ENCODE results near the gene BTBD16. TPM values are rescaled to one million over a fixed set of nuclear protein-coding genes. Genes with fewer than 3 reads are reported as not detected.

Gene BTBD16
- total RNA-seq, 4 donors from 2014 or later = 0.85 to 10.2 (median 5.1) TPM

GRCh38 chr10:122299423-122300075 is 28.5 kb downstream of the BTBD16 start:
- TF ChIP-seq POLR2A (IDR thresholded peaks at IDR 0.05) (no peak), POLR2AphosphoS5 (IDR thresholded peaks at IDR 0.05) (no peak), EP300 (IDR thresholded peaks at IDR 0.05) (no peak), CTCF (IDR thresholded peaks at IDR 0.05) (no peak)
- WGBS = 88% methylated on average over 14 of the region's 14 CpGs
- no peak for DNase-seq (ENCODE audit: low spot score in 2 of 2)
- Histone ChIP-seq H3K4me3 (no peak overlapping the region), H3K27ac (no peak overlapping the region), H3K4me1 (peaks cover 13% of the 10 kb centered on the region), H3K36me3 (no peaks in the 10 kb centered on the region), H3K27me3 (no peaks in the 10 kb centered on the region), H3K9me3 (no peaks in the 10 kb centered on the region)

GRCh38 chr10:122301055-122301810 is 30.1 kb downstream of the BTBD16 start:
- no peak for DNase-seq (ENCODE audit: low spot score in 2 of 2)
- TF ChIP-seq EP300 (IDR thresholded peaks at IDR 0.05) = no peak
- no peak for TF ChIP-seq CTCF (IDR thresholded peaks at IDR 0.05)
- no peak for TF ChIP-seq POLR2A (IDR thresholded peaks at IDR 0.05)
- no peak for TF ChIP-seq POLR2AphosphoS5 (IDR thresholded peaks at IDR 0.05)
- no peaks in the 10 kb centered on the region for H3K36me3 ChIP-seq
- 62% methylated on average over 11 of the region's 12 CpGs for WGBS
- H3K4me1 ChIP-seq = peaks cover 3% of the 10 kb centered on the region
- no peaks in the 10 kb centered on the region for H3K27me3 ChIP-seq
- H3K27ac ChIP-seq = no peak overlapping the region
- H3K4me3 ChIP-seq = no peak overlapping the region
- H3K9me3 ChIP-seq = no peaks in the 10 kb centered on the region

DNA sequence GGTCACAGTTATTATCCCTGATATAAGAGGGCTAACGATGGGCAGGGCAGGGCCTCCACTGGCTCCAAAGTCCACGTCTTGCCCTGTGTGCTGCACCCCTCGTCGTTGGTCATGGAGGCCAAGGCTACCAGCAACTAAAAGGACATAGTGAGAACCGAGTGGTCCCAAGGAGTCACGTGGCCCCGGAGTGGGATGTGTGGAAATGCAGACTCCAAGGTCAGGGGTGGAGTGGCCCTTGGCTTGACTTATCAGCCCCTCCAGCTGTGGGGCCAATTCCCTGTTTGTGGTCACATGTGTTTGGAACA is 30.7 kb downstream of the BTBD16 start:
- WGBS = 88% methylated on average over 7 of the region's 7 CpGs
- H3K27me3 ChIP-seq = no peaks in the 10 kb centered on the region
- no peak overlapping the region for H3K27ac ChIP-seq
- no peaks in the 10 kb centered on the region for H3K9me3 ChIP-seq
- DNase-seq (ENCODE audit: low spot score in 2 of 2) = no peak
- no peaks in the 10 kb centered on the region for H3K36me3 ChIP-seq
- peaks cover 3% of the 10 kb centered on the region for H3K4me1 ChIP-seq
- no peak overlapping the region for H3K4me3 ChIP-seq
- TF ChIP-seq EP300 (IDR thresholded peaks at IDR 0.05) (no peak), POLR2A (IDR thresholded peaks at IDR 0.05) (no peak), CTCF (IDR thresholded peaks at IDR 0.05) (no peak), POLR2AphosphoS5 (IDR thresholded peaks at IDR 0.05) (no peak)

DNA sequence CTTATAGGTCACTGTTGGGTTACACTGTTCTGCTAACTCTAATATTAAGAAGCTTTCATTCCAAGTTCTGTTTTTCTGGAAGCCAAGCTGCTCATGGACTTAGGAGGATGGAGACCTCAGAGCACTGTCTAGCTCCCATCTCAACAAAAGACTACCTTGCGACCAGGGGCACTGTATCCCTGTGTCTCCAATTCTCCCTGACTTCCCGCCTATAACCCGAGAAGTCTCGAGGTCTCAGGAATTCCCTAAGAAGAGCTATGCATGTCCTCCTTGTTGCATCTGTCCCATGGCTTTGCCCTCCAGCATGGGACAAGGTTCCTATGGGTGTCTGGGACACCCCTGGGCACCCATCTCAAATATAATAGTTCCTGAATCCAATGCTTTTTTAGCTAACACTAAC is 31.2 kb downstream of the BTBD16 start:
- H3K4me1 ChIP-seq = peaks cover 7% of the 10 kb centered on the region
- no peak for DNase-seq (ENCODE audit: low spot score in 2 of 2)

More for the DNA sequence above, 31.2 kb downstream of the BTBD16 start:
- Histone ChIP-seq H3K27ac (no peak overlapping the region), H3K9me3 (no peaks in the 10 kb centered on the region), H3K27me3 (no peaks in the 10 kb centered on the region), H3K4me3 (no peak overlapping the region), H3K36me3 (no peaks in the 10 kb centered on the region)
- WGBS = 97% methylated on average over 4 of the region's 4 CpGs
- no peak for TF ChIP-seq POLR2A (IDR thresholded peaks at IDR 0.05)
- no peak for TF ChIP-seq CTCF (IDR thresholded peaks at IDR 0.05)
- TF ChIP-seq EP300 (IDR thresholded peaks at IDR 0.05) = no peak
- no peak for TF ChIP-seq POLR2AphosphoS5 (IDR thresholded peaks at IDR 0.05)
